GM18505 (cell line): Measurements from ENCODE around the gene CAMK2N1.

Experiments
- ATAC-seq: cut with Tn5 transposase; IDR thresholded peaks from one replicate; pipeline ENCODE4 v1.9.1; 2021; ENCODE audit not compliant: unreplicated experiment
- POLR2A ChIP-seq: IDR thresholded peaks from 4 replicates; pipeline ENCODE4 v1.6.1; 2011; ENCODE audit warnings: borderline replicate concordance; ENCODE audit not compliant: insufficient read depth, insufficient read length; ENCODE audit errors: extremely low read depth

Gene CAMK2N1

GRCh38 chr1:20463502-20463901 lies 22.5 kb downstream of the CAMK2N1 start:
- ATAC-seq, result no peak
- no peak for TF ChIP-seq POLR2A

- ATAC-seq, result no peak
- no peak for TF ChIP-seq POLR2A
These were observed 23.6 kb downstream of the CAMK2N1 start for GRCh38 chr1:20462397-20462796.

DNA sequence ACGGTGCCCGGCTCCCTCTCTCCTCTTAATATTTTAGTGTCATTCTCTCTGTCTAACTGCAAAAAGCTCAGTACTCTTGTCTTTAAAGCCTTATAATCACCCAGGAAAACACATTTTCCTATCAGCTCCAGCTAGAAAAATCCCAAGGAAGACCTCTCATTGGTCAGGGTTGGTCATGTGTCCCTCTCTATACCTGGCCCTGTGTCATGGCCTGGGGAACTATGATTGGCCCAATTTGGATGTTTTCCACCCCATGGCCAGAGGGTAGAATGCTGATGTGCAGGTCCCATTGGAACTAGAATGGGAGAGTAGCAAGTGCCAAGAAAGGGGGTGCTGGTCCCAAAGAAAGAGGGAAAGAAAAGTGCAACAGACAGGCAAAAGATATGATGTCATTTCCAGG lies 27.3 kb downstream of the CAMK2N1 start:
- TF ChIP-seq POLR2A, result no peak
- no peak for ATAC-seq

GRCh38 chr1:20454004-20454403 lies 32.0 kb downstream of the CAMK2N1 start:
- no peak for ATAC-seq
- TF ChIP-seq POLR2A, result no peak

DNA sequence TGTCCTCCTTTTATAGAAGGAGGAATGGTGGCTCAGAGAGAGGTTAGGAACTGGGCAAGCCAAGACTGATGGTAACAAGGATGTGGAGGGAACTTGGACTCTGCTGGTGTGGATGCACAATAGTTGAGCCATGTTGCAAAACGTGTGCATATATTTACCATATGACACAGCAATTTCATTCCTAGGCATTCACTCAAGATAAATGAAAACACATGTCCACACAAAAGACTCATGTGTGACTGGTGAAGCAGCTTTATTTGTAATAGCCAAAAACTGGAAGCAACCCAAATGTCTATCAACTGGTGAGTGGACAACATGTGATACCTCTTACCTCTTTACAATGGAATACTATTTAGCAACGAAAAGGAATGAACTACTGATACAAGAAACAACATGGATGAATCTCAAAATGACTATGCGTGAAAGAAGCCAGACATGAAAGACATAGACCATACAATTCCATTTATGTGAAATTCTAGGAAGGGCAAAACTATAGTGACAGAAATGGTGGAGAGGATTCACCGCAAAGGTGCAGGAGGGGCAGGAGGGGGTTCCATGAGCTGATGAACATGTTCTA lies 36.2 kb downstream of the CAMK2N1 start:
- no peak for ATAC-seq
- no peak for TF ChIP-seq POLR2A

DNA sequence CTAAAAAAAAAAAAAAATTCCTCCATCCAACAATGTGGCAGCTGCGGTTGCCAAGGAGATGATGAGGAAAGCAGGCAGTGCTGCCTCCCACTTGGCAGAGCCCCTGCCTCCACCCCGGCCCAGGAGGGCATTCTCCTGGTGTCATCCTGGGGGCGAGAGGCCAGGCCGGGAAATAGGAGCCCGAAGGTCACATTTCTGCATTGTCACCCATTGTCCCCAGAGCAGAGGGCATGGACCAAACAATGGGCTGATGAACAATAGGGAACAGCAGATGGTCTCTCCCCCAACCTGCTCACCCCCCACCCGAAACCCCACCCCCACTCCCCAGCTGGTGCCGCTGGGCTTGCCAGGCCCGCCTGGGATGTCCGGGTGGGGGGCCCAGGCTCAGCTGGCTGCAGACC lies 37.3 kb downstream of the CAMK2N1 start:
- TF ChIP-seq POLR2A, result no peak
- ATAC-seq, result no peak

DNA sequence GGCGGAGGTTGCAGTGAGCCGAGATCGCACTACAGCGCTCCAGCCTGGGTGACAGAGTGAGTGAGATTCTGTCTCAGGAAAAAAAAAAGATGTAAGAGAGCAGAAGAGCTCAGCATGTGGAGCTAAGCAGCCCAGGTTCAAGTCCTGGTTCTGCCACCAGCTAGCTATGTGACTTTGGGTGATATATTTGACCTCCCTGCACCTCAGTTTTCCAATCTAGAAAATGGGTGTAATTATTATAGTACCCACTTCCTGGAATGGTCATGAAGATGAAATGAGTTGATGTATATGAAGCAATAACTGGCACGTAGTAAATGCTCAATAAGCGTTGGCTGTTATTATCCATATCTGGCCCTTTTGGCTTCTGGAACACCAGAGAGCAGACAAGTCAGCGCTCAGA lies 38.2 kb downstream of the CAMK2N1 start:
- ATAC-seq, result no peak
- TF ChIP-seq POLR2A, result no peak

DNA sequence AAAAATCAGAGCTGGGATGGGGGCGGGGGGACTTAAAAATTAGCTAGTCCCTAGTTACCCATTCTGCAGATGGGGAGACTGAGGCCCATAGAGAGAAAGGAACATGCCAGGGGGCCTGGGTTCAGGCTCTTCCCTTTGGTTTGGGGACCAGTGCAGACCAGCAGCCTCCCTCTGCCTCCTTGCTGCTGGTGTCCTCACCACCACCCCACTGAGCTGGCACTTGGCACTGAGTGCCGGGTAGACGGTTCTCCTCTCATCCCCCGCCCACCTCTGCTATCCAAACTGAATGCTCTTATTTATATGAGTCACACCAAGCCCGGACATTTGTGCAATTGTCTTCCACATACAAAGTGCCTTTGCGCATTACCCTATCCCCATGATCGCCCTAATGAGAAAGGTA lies 39.2 kb downstream of the CAMK2N1 start:
- TF ChIP-seq POLR2A, result no peak
- ATAC-seq, result no peak

GRCh38 chr1:20445956-20446355 lies 40.1 kb downstream of the CAMK2N1 start:
- ATAC-seq, result no peak
- no peak for TF ChIP-seq POLR2A

GRCh38 chr1:20443703-20444586 lies 42.1 kb downstream of the CAMK2N1 start:
- TF ChIP-seq POLR2A, result no peak
- ATAC-seq, result no peak

GRCh38 chr1:20442920-20443625 lies 42.9 kb downstream of the CAMK2N1 start:
- no peak for ATAC-seq
- TF ChIP-seq POLR2A, result no peak

DNA sequence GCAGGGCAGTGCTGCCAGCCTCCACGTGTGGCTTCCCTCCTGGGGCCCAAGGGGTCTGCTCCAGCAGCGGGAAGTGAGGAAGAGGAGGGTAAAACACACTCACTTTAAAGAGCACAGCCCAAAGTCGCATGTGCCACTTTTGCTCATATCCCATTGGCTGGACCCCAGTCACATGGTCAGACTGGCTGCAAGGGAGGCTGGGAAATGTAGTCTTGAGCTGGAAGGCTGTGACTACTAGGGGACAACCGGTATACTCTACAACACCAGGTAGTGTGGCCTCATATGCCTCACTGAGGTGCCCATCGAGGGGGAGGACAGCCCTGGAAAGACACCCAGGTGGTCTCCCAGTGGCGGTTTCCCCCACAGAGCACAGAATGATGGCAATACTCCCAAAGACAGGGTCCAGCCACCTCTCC lies 45.2 kb downstream of the CAMK2N1 start:
- no peak for TF ChIP-seq POLR2A
- ATAC-seq, result no peak

DNA sequence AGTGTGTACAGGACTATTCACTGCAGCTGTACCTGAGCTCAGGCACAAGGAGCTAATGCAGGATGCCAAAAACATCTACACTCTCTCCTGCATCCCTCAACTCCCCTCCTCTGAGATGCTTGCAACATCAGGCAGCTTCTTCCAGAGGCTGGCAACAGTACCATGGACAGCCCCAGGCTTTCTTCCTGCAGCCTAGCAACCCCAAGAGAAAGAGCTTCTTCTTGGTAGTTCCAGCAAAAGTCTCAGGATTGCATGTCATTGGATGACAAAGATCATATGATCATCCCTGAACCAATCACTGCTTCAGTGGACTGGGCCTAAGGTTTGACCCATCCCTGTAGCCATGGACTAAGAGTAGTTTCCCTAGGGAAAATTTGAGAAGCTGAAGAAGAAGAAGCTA lies 46.7 kb downstream of the CAMK2N1 start:
- no peak for ATAC-seq

DNA sequence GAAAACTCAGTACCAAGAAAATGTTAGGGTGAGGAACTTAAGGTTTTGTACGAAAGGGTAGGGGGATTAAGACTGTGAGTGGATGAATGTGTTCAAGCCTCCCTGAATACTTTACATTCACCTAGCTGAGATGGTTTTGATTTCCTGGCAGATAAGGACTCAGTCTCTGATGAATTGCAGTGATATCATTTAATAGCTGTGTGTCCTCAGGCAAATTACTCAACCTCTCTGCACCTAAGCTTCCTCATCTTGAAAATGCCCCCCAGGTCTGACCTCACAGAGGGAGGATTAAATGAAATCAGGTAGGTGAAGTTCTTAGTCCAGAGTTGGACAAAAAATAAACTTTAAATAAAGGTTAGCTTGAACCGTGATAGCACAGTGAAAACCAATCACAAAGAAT lies 48.4 kb downstream of the CAMK2N1 start:
- TF ChIP-seq POLR2A, result no peak
- no peak for ATAC-seq

More for the DNA sequence above, 46.7 kb downstream of the CAMK2N1 start:
- TF ChIP-seq POLR2A, result no peak

DNA sequence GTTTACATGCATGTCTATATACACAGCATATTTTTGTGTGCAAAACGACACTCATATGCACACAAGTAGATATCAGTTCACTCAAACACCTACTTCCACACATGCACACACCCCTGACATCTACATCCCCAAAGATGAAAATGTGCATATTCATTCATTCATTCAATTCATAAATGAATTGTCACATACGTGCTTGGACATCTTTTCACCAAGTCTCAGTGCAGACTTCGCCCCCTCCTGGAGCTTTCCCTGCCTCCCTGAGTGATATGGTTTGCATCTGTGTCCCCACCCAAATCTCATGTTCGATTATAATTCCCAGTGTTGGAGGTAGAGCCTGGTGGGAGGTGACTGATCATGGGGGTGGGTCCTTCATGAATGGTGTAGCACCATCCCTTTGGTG lies 53.1 kb downstream of the CAMK2N1 start:
- TF ChIP-seq POLR2A, result no peak
- ATAC-seq, result no peak
